ENCODE results near the gene SLA2.

- TF ChIP-seq, protein P1, sequence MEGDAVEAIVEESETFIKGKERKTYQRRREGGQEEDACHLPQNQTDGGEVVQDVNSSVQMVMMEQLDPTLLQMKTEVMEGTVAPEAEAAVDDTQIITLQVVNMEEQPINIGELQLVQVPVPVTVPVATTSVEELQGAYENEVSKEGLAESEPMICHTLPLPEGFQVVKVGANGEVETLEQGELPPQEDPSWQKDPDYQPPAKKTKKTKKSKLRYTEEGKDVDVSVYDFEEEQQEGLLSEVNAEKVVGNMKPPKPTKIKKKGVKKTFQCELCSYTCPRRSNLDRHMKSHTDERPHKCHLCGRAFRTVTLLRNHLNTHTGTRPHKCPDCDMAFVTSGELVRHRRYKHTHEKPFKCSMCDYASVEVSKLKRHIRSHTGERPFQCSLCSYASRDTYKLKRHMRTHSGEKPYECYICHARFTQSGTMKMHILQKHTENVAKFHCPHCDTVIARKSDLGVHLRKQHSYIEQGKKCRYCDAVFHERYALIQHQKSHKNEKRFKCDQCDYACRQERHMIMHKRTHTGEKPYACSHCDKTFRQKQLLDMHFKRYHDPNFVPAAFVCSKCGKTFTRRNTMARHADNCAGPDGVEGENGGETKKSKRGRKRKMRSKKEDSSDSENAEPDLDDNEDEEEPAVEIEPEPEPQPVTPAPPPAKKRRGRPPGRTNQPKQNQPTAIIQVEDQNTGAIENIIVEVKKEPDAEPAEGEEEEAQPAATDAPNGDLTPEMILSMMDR (IDR thresholded peaks at IDR 0.05; ENCODE audit: borderline replicate concordance, extremely low read depth, low read length, poor library complexity, severe bottlenecking), result no peak
- TF ChIP-seq EZH2 (IDR thresholded peaks at IDR 0.05; ENCODE audit: borderline replicate concordance, low read depth, low read length, severe bottlenecking), result no peak
Measured at GRCh38 chr20:36607586-36608387, 38.2 kb downstream of the SLA2 start.

Measured in DND-41 (cell line).